Measurements from ENCODE around the gene MIA2. TPM values are rescaled to one million over a fixed set of nuclear protein-coding genes. Genes with fewer than 3 reads are reported as not detected.
"Not testable (repeated sequence)": the region's sequence is repeated elsewhere in the genome, so short reads cannot be mapped to it uniquely, and the experiment has no call there.

The MIA2 gene
- total RNA-seq, 1 experiment from 2014 or later, result 18.3 TPM

DNA sequence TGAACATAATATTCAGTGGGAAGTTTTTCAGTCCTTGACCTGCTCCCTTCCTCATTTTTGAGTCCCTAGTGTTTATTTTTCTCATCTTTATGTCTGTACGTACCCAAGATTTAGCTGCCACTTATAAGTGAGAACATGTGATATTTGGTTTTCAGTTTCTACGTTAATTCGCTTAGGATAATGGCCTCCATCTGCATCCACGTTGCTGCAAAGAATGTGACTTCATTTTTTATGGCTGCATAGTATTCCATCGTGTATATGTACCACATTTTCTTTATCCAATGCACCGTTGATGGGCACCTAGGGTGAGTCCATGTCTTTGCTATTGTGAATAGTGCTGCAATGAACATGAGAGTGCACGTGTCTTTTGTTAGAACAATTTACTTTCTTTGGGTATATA, 30.3 kb downstream of the MIA2 start:
- in situ Hi-C loops (cut with HindIII; ENCODE audit: low pct_unique_long_range_greater_than_20kb, low sequenced_read_pairs), result no loop called here
- DNase-seq (ENCODE audit: low read depth), result no peak

- DNase-seq (ENCODE audit: low read depth), result peak; percentile 12
- in situ Hi-C loops (cut with HindIII; ENCODE audit: low pct_unique_long_range_greater_than_20kb, low sequenced_read_pairs), result no loop called here
Measured at GRCh38 chr14:39264558-39264957, 30.8 kb downstream of the MIA2 start.

DNA sequence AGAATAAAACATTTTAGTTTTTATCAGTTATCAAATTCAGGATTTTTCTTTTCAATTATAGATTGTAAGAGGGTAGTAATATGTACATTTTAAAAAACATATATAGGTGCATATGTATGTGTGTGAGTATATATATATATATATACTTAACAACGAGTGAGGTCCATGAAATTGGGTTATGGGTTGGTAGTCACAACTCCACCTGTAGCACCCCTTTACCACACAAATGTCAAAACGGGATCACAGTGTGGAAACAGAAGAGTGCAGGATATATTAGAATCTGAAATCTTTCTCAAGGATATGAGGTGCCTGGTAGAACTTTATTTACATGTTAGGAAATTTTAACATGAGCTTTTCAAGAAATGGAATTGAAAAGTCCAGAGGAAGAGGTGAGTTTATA, 31.3 kb downstream of the MIA2 start:
- DNase-seq (ENCODE audit: low read depth), result peak; percentile 10
- in situ Hi-C loops (cut with HindIII; ENCODE audit: low pct_unique_long_range_greater_than_20kb, low sequenced_read_pairs), result no loop called here

GRCh38 chr14:39265806-39266524, 32.2 kb downstream of the MIA2 start:
- in situ Hi-C loops (cut with HindIII; ENCODE audit: low pct_unique_long_range_greater_than_20kb, low sequenced_read_pairs), result no loop called here
- peak; percentile 69 for DNase-seq (ENCODE audit: low read depth)

- DNase-seq (ENCODE audit: low read depth), result no peak
- in situ Hi-C loops (cut with HindIII; ENCODE audit: low pct_unique_long_range_greater_than_20kb, low sequenced_read_pairs), result no loop called here
Measured at GRCh38 chr14:39266525-39266870, 32.8 kb downstream of the MIA2 start.

GRCh38 chr14:39266871-39267607, 33.3 kb downstream of the MIA2 start:
- DNase-seq (ENCODE audit: low read depth), result peak; percentile 84
- in situ Hi-C loops (cut with HindIII; ENCODE audit: low pct_unique_long_range_greater_than_20kb, low sequenced_read_pairs), result no loop called here

GRCh38 chr14:39267608-39268005, 33.9 kb downstream of the MIA2 start:
- DNase-seq (ENCODE audit: low read depth), result no peak
- in situ Hi-C loops (cut with HindIII; ENCODE audit: low pct_unique_long_range_greater_than_20kb, low sequenced_read_pairs), result no loop called here

- peak; percentile 36 for DNase-seq (ENCODE audit: low read depth)
- in situ Hi-C loops (cut with HindIII; ENCODE audit: low pct_unique_long_range_greater_than_20kb, low sequenced_read_pairs), result no loop called here
Measured at GRCh38 chr14:39268393-39268792, 34.7 kb downstream of the MIA2 start.

- DNase-seq (ENCODE audit: low read depth), result no peak
Measured at GRCh38 chr14:39272918-39273317, 39.2 kb downstream of the MIA2 start.

DNA sequence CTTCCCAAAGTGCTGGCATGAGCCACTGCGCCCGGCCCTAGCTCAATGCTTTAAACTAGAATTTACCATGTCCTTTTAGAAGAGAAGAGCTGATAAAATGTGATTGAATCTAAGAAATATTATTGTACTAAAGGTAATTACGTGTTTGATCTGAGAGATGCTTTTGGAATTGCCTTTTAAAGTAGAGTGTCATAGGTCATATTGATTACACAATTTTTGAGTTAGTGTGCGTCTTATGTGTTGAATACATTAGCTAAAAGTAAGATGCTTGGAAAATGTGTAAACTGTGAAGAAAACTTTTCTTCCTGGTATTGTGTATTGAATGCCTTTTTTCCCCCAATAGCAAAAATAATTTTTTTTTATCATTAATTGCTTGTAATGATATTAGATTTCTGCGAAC, 41.7 kb downstream of the MIA2 start:
- DNase-seq (ENCODE audit: low read depth), result no peak
- in situ Hi-C loops (cut with HindIII; ENCODE audit: low pct_unique_long_range_greater_than_20kb, low sequenced_read_pairs), result no loop called here

More at GRCh38 chr14:39272918-39273317, 39.2 kb downstream of the MIA2 start:
- in situ Hi-C loops (cut with HindIII; ENCODE audit: low pct_unique_long_range_greater_than_20kb, low sequenced_read_pairs), result no loop called here

DNA sequence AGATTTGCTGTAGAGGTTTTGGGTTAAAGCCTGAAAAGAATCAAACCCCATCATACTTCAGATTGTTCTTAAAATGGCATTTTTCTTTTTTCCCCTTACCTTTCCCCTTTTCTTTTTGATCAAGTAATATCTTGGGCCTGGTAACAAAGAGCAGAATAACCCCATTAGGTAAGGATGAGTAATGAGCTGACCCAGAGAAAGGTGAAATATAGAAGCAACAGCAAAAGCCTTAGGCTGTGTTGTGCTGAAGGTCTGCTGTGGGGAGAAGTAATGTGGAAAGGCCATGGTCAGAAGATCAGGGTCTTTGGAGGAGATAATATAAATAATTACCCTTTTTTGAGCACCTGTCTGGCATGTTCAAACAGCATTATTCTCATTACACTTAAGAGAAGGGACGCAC, 42.3 kb downstream of the MIA2 start:
- DNase-seq (ENCODE audit: low read depth), result no peak
- in situ Hi-C loops (cut with HindIII; ENCODE audit: low pct_unique_long_range_greater_than_20kb, low sequenced_read_pairs), result no loop called here

DNA sequence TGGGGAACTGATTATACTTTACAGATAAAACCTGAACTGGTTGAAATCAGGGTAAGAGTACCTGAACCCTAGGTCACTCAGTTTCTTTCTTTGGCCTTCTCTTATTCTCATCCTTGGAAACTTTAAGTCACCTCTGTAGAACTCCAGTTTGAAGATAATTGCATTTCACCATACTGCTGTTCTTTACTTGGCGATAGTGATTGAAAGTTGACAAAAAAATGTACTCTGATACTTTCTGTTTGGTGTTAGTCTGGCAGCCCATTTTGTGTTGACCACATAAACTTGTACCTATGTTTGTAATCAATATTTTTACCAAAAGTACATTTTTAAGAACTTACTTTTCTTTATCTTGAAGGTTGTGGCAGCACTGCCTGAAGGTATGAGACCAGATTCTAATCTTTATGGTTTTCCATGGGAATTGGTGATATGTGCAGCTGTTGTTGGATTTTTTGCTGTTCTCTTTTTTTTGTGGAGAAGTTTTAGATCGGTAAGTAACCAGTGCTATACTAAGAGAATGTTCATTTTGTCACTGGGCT, 42.9 kb downstream of the MIA2 start:
- in situ Hi-C loops (cut with HindIII; ENCODE audit: low pct_unique_long_range_greater_than_20kb, low sequenced_read_pairs), result no loop called here
- no peak for DNase-seq (ENCODE audit: low read depth)

GRCh38 chr14:39279515-39279914, 45.8 kb downstream of the MIA2 start:
- in situ Hi-C loops (cut with HindIII; ENCODE audit: low pct_unique_long_range_greater_than_20kb, low sequenced_read_pairs), result no loop called here
- no peak for DNase-seq (ENCODE audit: low read depth)

- in situ Hi-C loops (cut with HindIII; ENCODE audit: low pct_unique_long_range_greater_than_20kb, low sequenced_read_pairs); DNase-seq (ENCODE audit: low read depth): not testable (repeated sequence)
Measured at GRCh38 chr14:39280678-39281077, 47.0 kb downstream of the MIA2 start.

- no peak for DNase-seq (ENCODE audit: low read depth)
- in situ Hi-C loops (cut with HindIII; ENCODE audit: low pct_unique_long_range_greater_than_20kb, low sequenced_read_pairs), result no loop called here
Measured at GRCh38 chr14:39289523-39289922, 55.8 kb downstream of the MIA2 start.

GRCh38 chr14:39291701-39292100, 58.0 kb downstream of the MIA2 start:
- in situ Hi-C loops (cut with HindIII; ENCODE audit: low pct_unique_long_range_greater_than_20kb, low sequenced_read_pairs), result no loop called here
- DNase-seq (ENCODE audit: low read depth), result no peak

DNA sequence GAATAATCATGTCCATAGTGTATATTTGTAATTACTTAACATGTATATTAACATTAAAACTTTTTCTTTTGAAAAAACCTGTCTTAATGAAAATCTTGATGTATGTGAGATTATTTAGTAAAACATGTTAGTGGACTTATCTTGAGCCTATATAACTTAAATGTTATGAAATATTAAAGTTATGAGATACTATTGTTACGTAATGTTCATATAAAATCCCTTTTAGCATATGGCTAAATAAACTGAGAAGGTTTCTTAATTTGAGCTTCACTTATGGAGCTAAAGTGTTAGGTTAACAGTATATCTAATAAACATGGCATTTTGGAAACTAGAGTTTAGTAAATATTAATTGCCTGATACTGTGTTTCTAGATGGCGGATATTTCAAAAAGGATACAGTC, 59.9 kb downstream of the MIA2 start:
- no peak for DNase-seq (ENCODE audit: low read depth)
- in situ Hi-C loops (cut with HindIII; ENCODE audit: low pct_unique_long_range_greater_than_20kb, low sequenced_read_pairs), result no loop called here

- in situ Hi-C loops (cut with HindIII; ENCODE audit: low pct_unique_long_range_greater_than_20kb, low sequenced_read_pairs); DNase-seq (ENCODE audit: low read depth): not testable (repeated sequence)
Measured at GRCh38 chr14:39300389-39300788, 66.7 kb downstream of the MIA2 start.

GRCh38 chr14:39302124-39302810, 68.6 kb downstream of the MIA2 start:
- in situ Hi-C loops (cut with HindIII; ENCODE audit: low pct_unique_long_range_greater_than_20kb, low sequenced_read_pairs), result no loop called here
- no peak for DNase-seq (ENCODE audit: low read depth)

All from Caki2 (cell line).